GM12878 (cell line): ENCODE data around the gene SLC39A2. TPM values are rescaled to one million over a fixed set of nuclear protein-coding genes. Genes with fewer than 3 reads are reported as not detected.
"Not testable (repeated sequence)": the region's sequence is repeated elsewhere in the genome, so short reads cannot be mapped to it uniquely, and the experiment has no call there.

Experiments
- ATAC-seq: fragments of 200-7000 bp; cut with Tn5 transposase; 3 replicates; pipeline ENCODE4 v1.9.1; 2020; ENCODE audit warnings: mild to moderate bottlenecking, moderate library complexity
- BruUV-seq: library from RNA; stranded (reverse); fragments of 400-500 nt; replicated peaks from 2 replicates; lab custom pipeline; 2021; lab: Mats Ljungman, UMichigan
- CTCF ChIA-PET: fragments of 300-600 bp; sonication (Branson Sonifier 250); formaldehyde crosslinking; extraction: SDS; loops from one replicate; lab custom pipeline; 2021; ENCODE audit warnings: inconsistent platforms; lab: Yijun Ruan, JAX
- POLR2A ChIA-PET: fragments of 350-600 bp; formaldehyde crosslinking; extraction: SDS; loops from one replicate; lab custom pipeline; 2021; ENCODE audit warnings: inconsistent platforms; lab: Charles Lee
- RAD21 ChIA-PET: fragments of 300-600 bp; sonication (Branson Sonifier 250); formaldehyde crosslinking; loops from one replicate; lab custom pipeline; 2023; ENCODE audit warnings: antibody characterized with exemption; ENCODE audit not compliant: unreplicated experiment; lab: Charles Lee
- SMC1A ChIA-PET: fragments of 300-600 bp; sonication (Branson Sonifier 250); formaldehyde crosslinking; loops from one replicate; lab custom pipeline; 2023; ENCODE audit not compliant: unreplicated experiment, uncharacterized antibody; lab: Charles Lee
- DNase-seq: peaks from one replicate; pipeline ENCODE4 v3.0.0-alpha.2; 2011; ENCODE audit warnings: low read depth, low spot score
- FAIRE-seq: peaks from 3 replicates; lab custom pipeline; 2011; peaks lifted over from hg19 to GRCh38; lab: Jason Lieb, UNC
- H2AFZ ChIP-seq: 2 replicates; pipeline ENCODE4 v1.6.0; 2011; ENCODE audit warnings: low read depth, low read length, control low read depth; ENCODE audit not compliant: control insufficient read depth
- H3K27ac ChIP-seq: 2 replicates; pipeline ENCODE4 v1.5.1; 2011; ENCODE audit warnings: control low read depth; ENCODE audit not compliant: control insufficient read depth, insufficient read depth
- H3K27me3 ChIP-seq, 2 experiments: replicated peaks in 1 of 2; 2 replicates each; pipeline versions ENCODE4 v1.6.0 to v1.6.1; 2011; ENCODE audit warnings: low read length in 1 of 2; ENCODE audit not compliant: control insufficient read depth in 2 of 2, insufficient read depth in 2 of 2
- H3K36me3 ChIP-seq, 2 experiments: 2 replicates each; pipeline ENCODE4 v1.5.1; 2011; ENCODE audit warnings: low read length in 1 of 2; ENCODE audit not compliant: control insufficient read depth in 2 of 2, insufficient read depth in 2 of 2
- H3K4me1 ChIP-seq: 2 replicates; pipeline ENCODE4 v1.6.1; 2011; ENCODE audit warnings: mild to moderate bottlenecking, low read length, moderate library complexity, mixed read lengths; ENCODE audit not compliant: control insufficient read depth, insufficient read depth
- H3K4me2 ChIP-seq: 2 replicates; pipeline ENCODE4 v1.6.0; 2011; ENCODE audit warnings: control low read depth; ENCODE audit not compliant: control insufficient read depth, insufficient read depth
- H3K4me3 ChIP-seq: fragments of 200-600 bp; sonication (generic); 2 replicates; pipeline ENCODE4 v1.5.1; 2016
- H3K79me2 ChIP-seq: 2 replicates; pipeline ENCODE4 v1.6.0; 2011; ENCODE audit warnings: low read length; ENCODE audit not compliant: control insufficient read depth, insufficient read depth
- H3K9ac ChIP-seq: 2 replicates; pipeline ENCODE4 v1.8.0; 2011; ENCODE audit warnings: low read length, control low read depth, mixed read lengths; ENCODE audit not compliant: control insufficient read depth, insufficient read depth
- H3K9me3 ChIP-seq: replicated peaks from 3 replicates; pipeline ENCODE4 v1.5.1; 2011; ENCODE audit warnings: mild to moderate bottlenecking, low read length; ENCODE audit not compliant: control insufficient read depth, insufficient read depth
- H4K20me1 ChIP-seq: 2 replicates; pipeline ENCODE4 v1.6.0; 2011; ENCODE audit not compliant: control insufficient read depth, insufficient read depth
- NFYA ChIP-seq: IDR thresholded peaks from 2 replicates; pipeline ENCODE4 v1.6.1; 2011; ENCODE audit warnings: low read depth, mild to moderate bottlenecking, low read length, improper control_type of control experiment, borderline replicate concordance
- WGBS: methylation state at CpG from one replicate; pipeline ENCODE4 v1.1.6; 2016; ENCODE audit warnings: low lambda C conversion rate; ENCODE audit not compliant: insufficient replicate concordance, insufficient coverage; ENCODE audit errors: missing lambda C conversion rate; 5-methylcytosine and 5-hydroxymethylcytosine counted together
- in situ Hi-C: fragments of 300-500 bp; cut with MboI; formaldehyde crosslinking; loops from 9 replicates; pipeline ENCODE4 v1.14.3; 2018; ENCODE audit warnings: mixed read lengths
- intact Hi-C: fragments of 100-400 bp; cut with micrococcal nuclease; formaldehyde crosslinking; loops from one replicate; pipeline ENCODE4 v1.14.2; 2022; ENCODE audit not compliant: unreplicated experiment
- polyA plus RNA-seq, 11 experiments: library from polyadenylated mRNA; depleted of rRNA in 4 of 11; unstranded in 6 of 11; stranded (reverse) in 5 of 11; fragments of >200 nt; fragmentation: Nextera tagmentation in 4 of 11; fragmentation: Illumina TruSeq in 1 of 11; extraction: Ambion mirVana in 4 of 11; extraction: Trizol in 1 of 11; gene quantifications; 1 replicate in 1 of 11; 2 replicates in 10 of 11; pipeline versions ENCODE4 v1.2.1 to v1.2.3, GENCODE V29; 2011 to 2016; ENCODE audit warnings: inconsistent platforms in 2 of 11, missing spikeins in 2 of 11, low read depth in 1 of 11
- total RNA-seq, 4 experiments: library from RNA; depleted of rRNA in 3 of 4; stranded (reverse); fragments of >200 nt in 3 of 4; fragmentation: Illumina TruSeq in 1 of 4; extraction: Trizol in 1 of 4; gene quantifications; 2 replicates each; pipeline versions ENCODE4 v1.2.1 to v1.2.3, GENCODE V29; 2013 to 2021

SLC39A2 gene
- total and polyA plus RNA-seq, 10 of the 15 experiments (the other 5 are each of a cell fraction or from before 2014, with no cell fraction given): 0.06 to 0.14 (median 0.11) TPM; not detected in 6

- no peak overlapping the region for H3K4me2 ChIP-seq
- H3K9me3 ChIP-seq: no peaks in the 10 kb centered on the region
- in situ Hi-C loops: no loop called here
- DNase-seq: no peak
- TF ChIP-seq NFYA: no peak
- TF ChIP-seq, all 136 proteins: peak for 0
- SMC1A ChIA-PET: no interaction called here
- BruUV-seq: no TSS peak
- POLR2A ChIA-PET: no interaction called here
- Histone ChIP-seq H3K4me3 (no peak overlapping the region), H3K27ac (no peak overlapping the region), H3K79me2 (no peaks in the 10 kb centered on the region), H3K4me1 (no peaks in the 10 kb centered on the region), H2AFZ (no peak overlapping the region), H4K20me1 (no peaks in the 10 kb centered on the region), H3K9ac (no peak overlapping the region), H3K36me3 (no peaks in the 10 kb centered on the region; a peak in 1 of 4 replicates), H3K27me3 (no peaks in the 10 kb centered on the region)
- intact Hi-C loops: no loop called here
- 74% methylated on average over 14 of the region's 14 CpGs for WGBS
- RAD21 ChIA-PET: interaction anchor here (3.3 kb wide), 1 partner anchor 11 kb away, joined by 11 read pairs; no protein-coding TSS in a partner anchor
- CTCF ChIA-PET: interaction anchor here (1.5 to 5.3 kb wide), 4 partner anchors 8 to 101 kb away, joined by 3 to 62 read pairs (median 11); no protein-coding TSS in a partner anchor
- ATAC-seq (no peak), FAIRE-seq (no peak)
These were observed 4.8 kb downstream of the SLC39A2 start for GRCh38 chr14:21003788-21004346.

- H3K36me3 ChIP-seq, H4K20me1 ChIP-seq, H3K9ac ChIP-seq, H3K9me3 ChIP-seq, in situ Hi-C loops, H3K4me3 ChIP-seq, H3K4me1 ChIP-seq, intact Hi-C loops, DNase-seq, H3K27me3 ChIP-seq, H2AFZ ChIP-seq, H3K27ac ChIP-seq, FAIRE-seq, BruUV-seq, ATAC-seq, H3K4me2 ChIP-seq, H3K79me2 ChIP-seq, POLR2A ChIA-PET, RAD21 ChIA-PET: not testable (repeated sequence)
- CTCF ChIA-PET: interaction anchor here (0.8 to 10.7 kb wide), 6 partner anchors 10 to 95 kb away, joined by 3 to 253 read pairs (median 3); partner anchors contain the start of gene TMEM253
- SMC1A ChIA-PET: interaction anchor here (0.6 to 1.4 kb wide), 2 partner anchors 87 to 151 kb away, joined by 3 read pairs; no protein-coding TSS in a partner anchor
- 28% methylated on average over 3 of the region's 3 CpGs for WGBS
These were observed 10.6 kb downstream of the SLC39A2 start for GRCh38 chr14:21009721-21010120.
